HG03103 (cell line): ENCODE data around the gene DUSP12.
A peak's percentile ranks its signal among the peaks of the same experiment; 100 is the strongest.
"Not testable (repeated sequence)": the region's sequence is repeated elsewhere in the genome, so short reads cannot be mapped to it uniquely, and the experiment has no call there.

ENCODE experiments used
- ATAC-seq: cut with Tn5 transposase; IDR thresholded peaks from one replicate; pipeline ENCODE4 v1.9.1; 2021; ENCODE audit warnings: low read depth; ENCODE audit not compliant: unreplicated experiment

The DUSP12 gene

GRCh38 chr1:161768461-161768860 lies 18.9 kb downstream of the DUSP12 start:
- ATAC-seq, result no peak

- ATAC-seq, result no peak
Observed at GRCh38 chr1:161768986-161769672, 19.5 kb downstream of the DUSP12 start.

GRCh38 chr1:161769673-161770045 lies 20.1 kb downstream of the DUSP12 start:
- ATAC-seq, result not testable (repeated sequence)

- no peak for ATAC-seq
Observed at GRCh38 chr1:161770250-161770649, 20.7 kb downstream of the DUSP12 start.

GRCh38 chr1:161771161-161771560 lies 21.6 kb downstream of the DUSP12 start:
- no peak for ATAC-seq

- no peak for ATAC-seq
Observed at GRCh38 chr1:161771973-161772372, 22.4 kb downstream of the DUSP12 start.

- ATAC-seq, result no peak
Observed at GRCh38 chr1:161772397-161772796, 22.8 kb downstream of the DUSP12 start.

GRCh38 chr1:161773791-161774190 lies 24.2 kb downstream of the DUSP12 start:
- no peak for ATAC-seq

GRCh38 chr1:161777261-161777660 lies 27.7 kb downstream of the DUSP12 start:
- no peak for ATAC-seq

- no peak for ATAC-seq
Observed at GRCh38 chr1:161778522-161778921, 28.9 kb downstream of the DUSP12 start.

GRCh38 chr1:161779393-161779792 lies 29.8 kb downstream of the DUSP12 start:
- ATAC-seq, result no peak

- ATAC-seq, result no peak
Observed at GRCh38 chr1:161781995-161782394, 32.4 kb downstream of the DUSP12 start.

GRCh38 chr1:161782886-161783285 lies 33.3 kb downstream of the DUSP12 start:
- ATAC-seq, result no peak

- no peak for ATAC-seq
Observed at GRCh38 chr1:161784968-161785367, 35.4 kb downstream of the DUSP12 start.

- ATAC-seq, result no peak
Observed at GRCh38 chr1:161787355-161787754, 37.8 kb downstream of the DUSP12 start.

GRCh38 chr1:161790587-161791317 lies 41.2 kb downstream of the DUSP12 start:
- no peak for ATAC-seq

- no peak for ATAC-seq
Observed at GRCh38 chr1:161791904-161792655, 42.5 kb downstream of the DUSP12 start.

GRCh38 chr1:161792740-161793139 lies 43.2 kb downstream of the DUSP12 start:
- ATAC-seq, result peak; percentile 61

GRCh38 chr1:161799792-161800191 lies 50.2 kb downstream of the DUSP12 start:
- no peak for ATAC-seq

- no peak for ATAC-seq
Observed at GRCh38 chr1:161801955-161802354, 52.4 kb downstream of the DUSP12 start.

- ATAC-seq, result no peak
Observed at GRCh38 chr1:161803181-161803580, 53.6 kb downstream of the DUSP12 start.
